Right atrium auricular region (tissue), 2 donors: ENCODE results near the gene GTF3C5. TPM values are rescaled to one million over a fixed set of nuclear protein-coding genes. Genes with fewer than 3 reads are reported as not detected.

ENCODE experiments used
- DNase-seq: peaks from one replicate; pipeline ENCODE4 v3.0.0-alpha.2; 2019; ENCODE audit warnings: low spot score
- H3K27ac ChIP-seq, 2 donors: fragments of 200-600 bp; sonication (generic); 1 replicate in 1 of 2; 2 replicates in 1 of 2; pipeline ENCODE4 v1.5.1; 2016 to 2019
- H3K27me3 ChIP-seq, 2 donors: fragments of 200-600 bp; sonication (generic); one replicate each; pipeline versions ENCODE4 v1.5.1 to v1.6.0; 2017 to 2019
- H3K36me3 ChIP-seq: fragments of 200-600 bp; sonication (generic); one replicate; pipeline ENCODE4 v1.5.1; 2016
- H3K4me1 ChIP-seq, 2 donors: fragments of 200-600 bp; sonication (generic); one replicate each; pipeline versions ENCODE4 v1.5.1 to v1.6.0; 2017 to 2019
- H3K4me3 ChIP-seq, 2 donors: fragments of 200-600 bp; sonication (generic); 1 replicate in 1 of 2; 2 replicates in 1 of 2; pipeline ENCODE4 v1.5.1; 2017 to 2019; ENCODE audit warnings: mild to moderate bottlenecking in 1 of 2, moderate library complexity in 1 of 2
- H3K9me3 ChIP-seq, 2 donors: fragments of 200-600 bp; sonication (generic); one replicate each; pipeline ENCODE4 v1.5.1; 2019
- CTCF ChIP-seq, 2 donors: fragments of 200-600 bp; sonication (generic); IDR thresholded peaks; one replicate each; pipeline ENCODE4 v1.5.1; 2019; ENCODE audit warnings: antibody characterized with exemption in 2 of 2
- total RNA-seq, 2 donors: library from RNA; depleted of rRNA; stranded (reverse); fragments of >200 nt; gene quantifications; one replicate each; pipeline ENCODE4 v1.1.0, GENCODE V29; 2016

Gene GTF3C5
- total RNA-seq, 2 donors from 2014 or later = 30.5 to 31.1 TPM

- TF ChIP-seq CTCF (IDR thresholded peaks at IDR 0.05) = no peak
- peaks cover 70% of the 10 kb centered on the region for H3K36me3 ChIP-seq
- no peak overlapping the region for H3K4me3 ChIP-seq
- DNase-seq = no peak
- H3K9me3 ChIP-seq = no peaks in the 10 kb centered on the region
- H3K27me3 ChIP-seq = no peaks in the 10 kb centered on the region
- H3K4me1 ChIP-seq = peaks cover 0 to 7% of the 10 kb centered on the region in 2 donors
- H3K27ac ChIP-seq = no peak overlapping the region
Measured at GRCh38 chr9:133049043-133049442, 18.2 kb downstream of the GTF3C5 start.

GRCh38 chr9:133050142-133050541, 19.3 kb downstream of the GTF3C5 start:
- no peak for DNase-seq

GRCh38 chr9:133050781-133051180, 20.0 kb downstream of the GTF3C5 start:
- no peak for DNase-seq

More at GRCh38 chr9:133050142-133050541, 19.3 kb downstream of the GTF3C5 start:
- peaks cover 0 to 15% of the 10 kb centered on the region in 2 donors for H3K4me1 ChIP-seq
- H3K4me3 ChIP-seq = no peak overlapping the region
- H3K9me3 ChIP-seq = no peaks in the 10 kb centered on the region
- H3K36me3 ChIP-seq = peaks cover 68% of the 10 kb centered on the region
- H3K27ac ChIP-seq = no peak overlapping the region
- no peaks in the 10 kb centered on the region for H3K27me3 ChIP-seq
- TF ChIP-seq CTCF (IDR thresholded peaks at IDR 0.05) = no peak

GRCh38 chr9:133051281-133051900, 20.6 kb downstream of the GTF3C5 start:
- Histone ChIP-seq H3K27ac (no peak overlapping the region), H3K4me1 (peaks cover 0 to 21% of the 10 kb centered on the region in 2 donors), H3K27me3 (no peaks in the 10 kb centered on the region), H3K36me3 (peaks cover 66% of the 10 kb centered on the region), H3K4me3 (no peak overlapping the region), H3K9me3 (no peaks in the 10 kb centered on the region)
- TF ChIP-seq CTCF (IDR thresholded peaks at IDR 0.05) = no peak
- no peak for DNase-seq

More at GRCh38 chr9:133050781-133051180, 20.0 kb downstream of the GTF3C5 start:
- H3K9me3 ChIP-seq = no peaks in the 10 kb centered on the region
- TF ChIP-seq CTCF (IDR thresholded peaks at IDR 0.05) = no peak
- peaks cover 0 to 21% of the 10 kb centered on the region in 2 donors for H3K4me1 ChIP-seq
- no peak overlapping the region for H3K27ac ChIP-seq
- no peaks in the 10 kb centered on the region for H3K27me3 ChIP-seq
- H3K36me3 ChIP-seq = peaks cover 66% of the 10 kb centered on the region
- no peak overlapping the region for H3K4me3 ChIP-seq

- H3K36me3 ChIP-seq = peaks cover 66% of the 10 kb centered on the region
- no peaks in the 10 kb centered on the region for H3K9me3 ChIP-seq
- no peak overlapping the region for H3K4me3 ChIP-seq
- DNase-seq = no peak
- H3K27ac ChIP-seq = no peak overlapping the region
- no peaks in the 10 kb centered on the region for H3K27me3 ChIP-seq
- no peak for TF ChIP-seq CTCF (IDR thresholded peaks at IDR 0.05)
- H3K4me1 ChIP-seq = peaks cover 0 to 21% of the 10 kb centered on the region in 2 donors
Measured at GRCh38 chr9:133051966-133052539, 21.3 kb downstream of the GTF3C5 start.
